Activated CD4-positive, CD25-positive, alpha-beta regulatory T cell treated with anti-CD3 and anti-CD28 coated beads, Interleukin-2, amount 50 U/mL, for 24 hours (primary cell): Measurements from ENCODE around the gene CLBA1.

ENCODE experiments used
- ATAC-seq, 2 donors: fragments of 150-1000 bp; cut with Tn5 transposase; one replicate each; pipeline ENCODE4 v1.10.0; 2021; ENCODE audit warnings: mild to moderate bottlenecking in 1 of 2, moderate library complexity in 1 of 2

Gene CLBA1

DNA sequence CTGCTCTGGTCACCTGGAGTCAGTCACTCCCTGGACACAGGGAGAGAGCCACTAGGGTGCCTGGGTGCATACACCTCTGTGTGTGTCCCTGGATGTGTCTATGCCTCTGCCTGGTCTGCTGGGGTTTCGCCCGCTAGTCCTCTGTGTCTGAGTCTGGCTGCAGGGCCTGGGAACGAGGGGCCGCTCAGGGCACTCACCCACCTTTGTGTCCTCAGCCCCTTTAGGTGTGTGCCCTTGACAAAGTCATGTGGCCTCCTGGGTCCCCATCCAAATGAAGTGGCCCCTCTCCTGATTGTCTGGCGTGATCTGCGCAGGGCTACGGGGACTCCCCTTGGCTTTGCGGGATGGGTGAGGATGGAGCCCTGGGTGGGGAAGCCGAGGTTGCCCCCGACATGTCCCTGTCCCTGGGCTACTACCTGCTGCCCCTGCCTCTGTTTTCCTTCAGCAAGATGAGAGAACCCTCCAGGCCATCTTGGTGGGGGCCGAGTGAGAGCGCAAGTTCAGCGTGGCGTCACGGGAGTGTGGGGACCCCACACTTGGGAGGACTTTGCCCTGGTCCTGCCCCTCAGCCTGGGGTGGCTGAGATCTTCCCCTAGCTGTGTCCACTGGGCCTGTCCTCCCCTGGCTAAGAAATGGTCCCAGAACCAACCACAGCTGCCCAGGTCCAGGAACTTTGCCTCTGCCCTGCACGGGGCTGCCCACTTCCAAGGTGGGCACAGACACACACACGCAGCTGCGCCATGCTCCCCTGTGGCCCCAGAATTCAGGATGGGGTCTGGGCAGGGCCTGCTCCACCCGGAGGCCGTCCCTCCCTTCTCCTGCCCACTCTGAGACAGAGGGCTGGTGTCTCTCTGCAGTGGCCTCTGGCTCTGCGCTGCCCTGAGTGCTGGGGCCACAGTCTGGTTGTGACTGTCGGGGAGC lies 4.7 kb upstream of the CLBA1 start:
- ATAC-seq, result no peak

DNA sequence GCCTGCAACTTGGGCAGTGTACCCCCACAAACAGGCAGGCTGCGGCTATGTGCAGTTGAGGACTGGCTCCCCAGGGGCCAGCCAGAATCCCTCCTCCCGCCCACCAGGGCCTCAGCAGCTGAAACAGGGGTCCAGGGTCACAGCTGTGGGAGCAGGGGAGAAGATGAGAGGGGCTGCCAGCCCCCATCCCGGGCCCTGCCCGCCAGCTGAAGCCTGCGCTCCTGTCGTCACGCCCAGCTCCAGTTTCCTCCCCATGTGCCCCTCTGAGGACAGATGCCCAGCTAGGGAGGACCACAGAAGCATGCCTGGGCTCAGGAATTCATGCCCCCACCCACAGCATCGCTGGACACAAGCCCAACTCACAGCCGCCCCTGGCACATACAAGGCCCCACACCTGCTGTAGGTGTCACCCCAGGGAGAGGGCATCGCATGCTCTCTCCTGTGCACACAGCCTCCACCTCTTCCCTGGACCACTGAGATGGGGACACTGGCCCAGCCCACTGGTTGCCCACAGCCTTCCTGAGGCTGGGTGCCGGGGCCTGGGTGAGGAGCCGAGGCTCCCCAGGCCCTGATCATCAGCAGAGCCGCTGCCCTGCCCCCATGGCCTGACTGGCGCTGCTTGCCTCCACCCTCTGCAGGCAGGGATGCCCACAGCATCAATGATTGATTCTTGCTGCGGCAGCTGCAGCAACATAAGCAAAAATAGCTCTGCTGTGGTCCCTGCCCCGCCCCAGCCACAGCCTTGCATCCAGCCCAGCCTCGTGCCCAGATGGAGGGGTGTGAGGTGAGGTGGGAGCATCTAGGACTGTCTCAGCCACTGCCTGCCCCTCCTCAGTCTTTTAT lies 3.7 kb upstream of the CLBA1 start:
- no peak for ATAC-seq

DNA sequence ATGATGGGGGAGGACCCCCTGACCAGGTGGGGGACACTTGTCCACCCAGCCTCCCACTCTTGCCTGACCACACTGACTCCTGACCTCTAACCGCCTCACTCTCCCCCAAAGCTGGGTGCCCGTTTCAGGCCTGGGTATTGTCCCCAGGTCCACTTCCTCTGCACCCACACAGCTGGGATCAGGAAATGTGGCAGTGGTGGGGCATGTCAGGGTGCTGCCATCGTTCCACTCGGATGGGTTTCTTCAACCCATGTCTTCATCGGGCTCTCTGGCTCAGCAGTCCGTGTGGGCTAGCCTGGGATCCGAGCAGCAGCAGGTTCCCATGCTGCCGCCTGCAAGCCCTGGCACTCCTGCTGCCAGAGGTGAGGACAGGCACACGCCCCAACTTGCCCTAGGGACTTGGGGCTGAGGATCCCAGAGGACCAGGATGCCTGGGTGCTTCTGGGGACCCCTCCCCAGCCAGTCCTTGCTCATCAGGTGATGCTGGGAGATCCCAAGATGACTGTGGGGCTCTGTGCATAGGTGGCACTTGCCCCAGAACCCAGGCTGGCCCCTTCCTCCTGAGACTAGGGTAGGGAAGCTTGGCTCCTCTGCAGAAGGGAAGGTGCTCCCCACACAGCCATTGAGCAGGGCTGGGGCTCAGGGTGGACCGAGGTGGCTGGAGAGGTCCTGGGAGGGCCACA lies 2.9 kb upstream of the CLBA1 start:
- no peak for ATAC-seq

DNA sequence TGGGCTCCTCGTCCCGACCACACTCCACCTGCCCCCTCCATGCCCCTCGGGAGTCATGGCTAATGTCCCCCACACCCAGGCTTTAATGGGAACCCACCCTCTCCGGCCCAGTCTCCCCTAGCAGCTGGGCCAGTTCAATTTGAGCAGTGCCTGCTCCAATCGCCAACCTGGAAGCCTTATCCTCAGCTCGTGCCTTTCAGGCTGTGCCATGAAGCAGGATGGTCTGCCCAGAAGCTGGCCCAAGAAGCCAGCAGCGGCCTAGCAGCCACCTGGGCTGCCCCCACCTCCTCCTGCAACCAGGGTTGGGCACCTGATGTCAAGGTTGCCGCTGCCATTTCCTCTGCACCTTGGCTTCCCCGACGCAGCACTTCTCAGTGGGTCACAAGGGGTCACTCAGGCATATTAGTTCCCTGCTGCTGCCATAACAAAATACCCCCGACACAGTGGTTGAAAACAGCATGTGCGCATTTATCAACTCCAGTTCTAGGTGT lies 2.3 kb upstream of the CLBA1 start:
- ATAC-seq, result no peak

DNA sequence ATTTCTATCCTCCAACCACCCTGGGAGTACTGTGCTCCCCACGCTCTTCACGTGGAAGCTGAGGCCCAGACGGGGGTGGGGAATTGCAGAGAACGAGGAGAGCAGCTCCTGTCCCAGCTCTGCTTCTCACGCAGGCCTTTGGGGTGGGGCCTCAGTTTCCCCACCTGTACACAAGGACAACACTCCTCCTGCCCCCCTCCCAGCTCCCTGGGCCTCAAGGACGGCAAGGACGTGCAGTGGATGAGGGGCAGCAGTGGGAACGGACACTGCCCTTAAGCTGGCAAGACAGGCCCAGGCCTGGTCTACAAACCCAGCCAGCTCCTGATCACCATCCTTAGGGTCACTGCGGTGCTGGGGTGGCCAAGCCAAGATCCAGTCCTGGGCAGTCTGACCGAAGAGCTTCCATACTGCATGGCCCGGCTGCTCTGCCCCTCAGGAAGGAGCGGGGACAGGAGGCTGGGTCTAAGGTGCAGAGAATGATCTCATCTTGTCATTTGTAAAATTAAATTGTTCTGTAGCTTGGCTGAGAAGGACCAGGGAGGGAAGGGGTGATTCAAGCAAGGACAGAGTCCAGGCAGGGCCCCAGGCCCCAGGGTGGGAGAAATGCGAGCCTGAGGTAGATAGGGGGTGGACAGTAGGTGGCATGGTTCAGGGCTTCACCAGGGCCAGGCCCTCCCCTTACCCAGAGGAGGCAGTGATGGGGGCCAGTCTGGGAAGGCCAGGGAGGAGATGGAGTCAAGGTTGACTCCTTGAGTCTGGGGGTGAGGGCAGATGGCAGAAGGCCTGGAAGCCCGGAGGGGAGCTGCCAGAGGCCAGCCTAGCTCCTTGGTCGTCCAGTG lies 1.3 kb upstream of the CLBA1 start:
- no peak for ATAC-seq

DNA sequence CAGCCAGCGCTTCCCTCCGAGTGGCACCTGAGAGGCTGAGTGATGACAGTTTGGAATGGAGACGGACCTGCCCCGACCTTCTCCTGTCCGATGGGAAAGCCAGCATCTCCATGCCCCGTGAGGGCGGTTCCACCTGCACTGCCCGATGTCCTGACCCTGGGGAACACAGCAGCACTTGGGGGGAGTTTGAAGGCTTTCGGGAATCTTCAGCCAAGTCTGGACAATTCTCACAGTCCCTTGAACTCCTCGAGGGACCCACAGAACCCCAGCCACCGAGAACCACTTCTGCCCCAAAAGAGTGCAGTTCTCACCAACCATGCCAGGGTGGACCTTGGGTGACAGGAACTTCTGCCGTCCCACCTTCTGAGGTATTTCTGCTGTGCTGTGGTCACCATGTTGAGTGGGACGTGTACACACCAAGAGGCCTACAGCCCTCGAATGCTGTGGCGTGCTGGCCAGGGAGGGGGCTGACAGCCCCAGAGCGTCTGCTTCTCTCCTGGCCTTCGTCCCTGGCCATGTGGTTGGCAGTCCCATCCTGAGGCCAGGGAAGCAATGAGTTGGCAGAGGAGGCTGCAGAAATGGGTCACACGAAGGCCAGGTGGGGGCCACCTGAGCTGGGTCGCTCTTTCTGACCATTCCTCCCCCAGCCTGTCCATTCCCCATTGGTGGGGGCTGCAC lies 1.0 kb downstream of the CLBA1 start:
- ATAC-seq, result no peak

DNA sequence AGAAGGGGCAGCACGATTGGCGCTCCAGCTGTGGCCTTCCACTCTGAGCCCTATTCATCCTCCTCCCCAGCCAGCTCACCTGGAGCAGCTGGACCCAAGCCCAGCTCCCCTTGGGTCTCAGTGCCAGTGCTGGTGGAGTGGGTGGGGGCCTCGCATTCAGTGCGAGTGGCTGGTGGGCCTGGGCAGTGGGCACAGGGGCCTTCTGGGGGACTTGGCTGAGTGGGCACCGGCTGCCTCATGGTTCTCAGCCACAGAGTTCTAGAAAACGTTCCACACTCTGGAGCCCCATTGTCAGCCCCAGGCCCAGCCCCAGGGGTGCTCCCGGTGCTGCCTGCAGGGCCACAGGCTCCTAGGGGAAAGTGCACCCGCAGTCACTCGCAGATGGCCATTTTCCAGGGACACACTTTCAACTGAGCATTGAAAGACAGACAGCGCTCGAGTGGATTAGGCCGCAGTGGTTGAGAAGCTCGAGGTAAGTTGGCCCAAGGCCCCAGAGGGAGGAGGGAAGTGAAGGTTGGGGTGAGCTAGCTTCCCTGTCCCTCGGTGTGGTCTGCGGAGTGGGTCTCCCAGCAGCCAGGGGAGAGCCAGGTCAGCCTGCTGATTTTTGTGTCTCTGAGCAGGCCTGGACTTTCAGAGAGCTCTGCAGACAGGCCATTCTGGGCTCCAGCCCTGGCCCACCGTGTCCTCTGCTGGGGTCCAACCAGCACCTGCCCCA lies 3.8 kb downstream of the CLBA1 start:
- ATAC-seq, result no peak

DNA sequence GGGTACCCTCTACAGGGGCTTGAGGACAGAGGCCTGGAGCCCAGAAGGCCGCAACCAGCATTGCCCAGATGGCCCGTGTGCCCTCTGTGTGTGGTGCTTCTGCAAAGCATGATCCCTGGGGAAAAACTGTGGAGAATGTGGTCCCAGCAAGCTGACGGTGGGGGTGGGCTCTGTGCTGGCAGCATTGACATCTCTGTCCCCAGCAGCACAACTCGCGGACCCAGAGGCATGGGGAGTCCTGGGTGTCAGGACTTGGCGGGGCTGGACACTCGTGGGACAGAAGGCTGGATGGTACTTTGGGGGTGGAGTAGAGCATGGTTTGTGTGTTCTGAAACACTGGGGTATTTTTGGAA lies 4.3 kb downstream of the CLBA1 start:
- ATAC-seq, result no peak

DNA sequence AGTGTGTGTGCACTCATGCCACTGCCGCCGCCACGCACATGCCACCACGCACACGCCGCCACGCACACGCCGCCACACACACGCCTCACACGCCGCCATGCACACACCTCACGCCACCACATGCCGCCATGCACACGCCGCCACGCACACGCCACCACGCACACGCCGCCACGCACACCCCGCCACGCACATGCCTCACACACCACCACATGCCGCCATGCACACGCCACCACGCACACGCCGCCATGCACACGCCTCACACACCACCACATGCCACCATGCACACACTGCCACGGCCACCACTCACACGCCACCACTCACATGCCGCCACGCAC lies 6.3 kb downstream of the CLBA1 start:
- ATAC-seq, result no peak

DNA sequence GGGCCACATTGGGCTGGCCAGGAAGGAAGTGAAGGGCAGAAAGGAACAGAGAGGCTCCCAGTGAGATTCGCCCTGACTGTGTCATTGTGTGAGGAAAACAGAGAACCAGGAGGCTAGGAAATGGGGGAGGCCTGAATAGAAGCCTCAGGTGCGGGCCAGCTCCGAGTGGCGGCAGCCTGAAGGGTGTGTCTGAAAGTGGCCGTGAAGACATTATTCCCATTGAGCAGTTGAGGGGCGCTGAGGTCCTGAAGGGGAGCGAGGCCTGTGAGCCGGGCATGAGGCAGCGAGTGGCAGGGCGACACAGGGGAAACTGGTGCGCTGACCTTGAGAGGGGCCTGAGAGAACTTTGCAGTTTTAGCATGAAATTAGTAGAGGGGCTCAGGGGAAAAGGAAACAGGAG lies 6.9 kb downstream of the CLBA1 start:
- no peak for ATAC-seq

DNA sequence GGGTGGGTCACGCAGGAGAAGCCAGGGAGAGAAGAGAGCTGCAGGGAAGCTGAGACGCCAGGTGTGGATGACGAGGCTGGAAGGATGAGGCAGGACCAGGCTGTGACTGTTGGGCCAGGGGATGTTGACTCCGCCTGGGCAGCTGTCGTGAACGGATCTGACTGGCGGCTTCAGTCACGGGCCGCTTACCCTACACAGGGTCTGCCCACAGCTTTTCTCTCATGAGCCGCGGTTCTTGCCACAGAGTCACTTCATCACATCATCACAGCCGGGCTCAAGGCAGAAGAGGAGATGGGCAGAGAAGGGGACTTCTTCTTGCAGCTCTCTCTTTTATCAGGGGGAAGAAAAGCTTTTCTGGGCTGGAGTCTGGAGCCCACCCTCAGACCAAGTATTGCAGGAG lies 7.7 kb downstream of the CLBA1 start:
- no peak for ATAC-seq

DNA sequence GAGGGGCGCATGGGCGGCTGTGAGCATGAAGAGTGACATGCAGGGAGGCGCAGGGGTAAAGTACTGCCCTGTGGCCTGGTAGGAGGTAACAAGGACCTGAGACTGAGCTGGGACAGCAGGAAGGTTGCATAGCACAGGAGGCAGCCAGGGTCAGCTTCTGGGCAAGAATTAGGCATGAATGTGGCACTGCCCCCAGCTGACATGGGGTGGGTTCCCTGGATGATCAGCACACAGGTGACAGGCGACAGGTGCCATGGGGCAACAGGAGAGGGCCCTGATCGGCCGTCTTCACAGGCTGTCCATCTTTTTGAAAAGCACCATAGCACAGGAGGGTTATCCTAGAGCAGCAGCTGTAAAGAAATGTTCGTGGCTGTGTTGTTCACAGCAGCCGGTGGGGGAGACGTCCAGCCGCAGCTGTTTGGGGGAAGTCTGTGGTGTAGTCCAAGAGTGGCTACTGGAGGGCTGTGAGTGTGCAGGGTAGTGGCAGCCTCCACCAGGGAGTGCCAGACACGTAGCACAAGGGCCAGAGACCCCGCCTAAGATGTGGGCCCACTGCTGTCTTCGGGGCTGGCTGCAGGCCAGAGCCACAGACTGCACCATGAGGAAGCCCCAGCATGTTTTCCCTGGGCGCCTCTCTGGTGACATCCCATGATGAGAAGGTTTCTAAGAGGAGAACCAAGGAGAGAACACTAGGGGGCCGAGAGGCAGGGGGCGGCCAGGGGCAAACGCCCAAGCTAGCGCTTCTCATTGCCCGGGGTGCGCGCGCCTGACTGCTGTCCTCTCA lies 8.4 kb downstream of the CLBA1 start:
- ATAC-seq, result no peak

DNA sequence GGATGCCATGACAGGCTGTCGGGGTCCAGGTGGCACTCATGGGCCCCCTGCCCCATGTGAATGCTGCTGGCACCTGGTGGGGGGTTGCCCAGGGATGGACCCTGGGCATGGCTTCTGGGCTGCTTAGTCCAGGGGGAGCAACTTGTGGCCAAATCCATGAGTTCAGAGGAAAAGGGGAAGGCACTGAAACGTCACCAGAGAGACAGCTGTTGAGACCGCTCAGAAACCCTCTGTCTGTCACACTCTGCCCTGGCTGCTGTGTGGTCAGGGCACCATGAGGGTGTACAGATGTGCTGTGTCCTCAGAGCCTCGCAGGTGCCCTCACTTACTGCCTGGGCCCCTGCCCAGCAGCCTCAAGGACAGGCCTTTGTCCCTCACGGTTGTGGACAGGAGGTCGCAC lies 9.4 kb downstream of the CLBA1 start:
- no peak for ATAC-seq

DNA sequence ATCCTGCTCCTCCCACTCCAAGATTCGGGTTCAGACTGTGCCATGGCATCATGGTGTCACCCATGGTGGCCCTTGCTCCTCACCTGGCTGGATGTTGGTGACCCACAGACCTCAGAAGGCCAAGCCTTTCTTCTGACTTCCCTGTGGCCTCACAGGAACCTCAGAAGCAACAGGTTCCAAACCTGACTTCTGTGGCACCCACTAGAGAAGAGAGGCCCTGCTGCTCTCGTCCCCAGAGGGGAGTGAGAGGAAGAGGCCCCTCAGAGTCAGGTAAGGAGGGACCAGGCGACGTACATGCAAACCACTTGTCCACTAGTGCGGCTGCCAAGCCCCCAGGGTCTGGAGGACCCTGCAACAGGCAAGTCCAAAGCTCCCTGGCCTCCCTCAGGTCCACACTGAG lies 10.4 kb downstream of the CLBA1 start:
- no peak for ATAC-seq

DNA sequence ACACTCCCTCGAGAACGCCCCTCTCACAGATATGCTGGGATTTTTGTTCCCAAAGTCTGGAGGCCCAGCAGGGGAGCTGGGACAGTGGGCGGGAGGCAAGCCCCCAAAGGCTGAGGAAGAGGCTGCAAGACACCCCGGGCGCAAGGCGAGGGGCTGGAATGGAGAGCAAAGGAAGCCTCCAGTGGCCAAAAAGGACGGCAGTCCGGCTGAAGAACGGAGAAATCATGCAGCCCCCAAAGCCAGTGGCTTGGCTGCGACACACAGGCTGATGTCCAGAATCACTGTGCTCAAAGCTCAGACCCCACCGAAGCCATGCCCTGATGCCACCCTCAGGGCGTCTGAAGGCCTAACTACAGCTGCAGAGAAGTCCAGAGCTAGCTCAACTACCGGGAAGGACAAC lies 10.9 kb downstream of the CLBA1 start:
- no peak for ATAC-seq

DNA sequence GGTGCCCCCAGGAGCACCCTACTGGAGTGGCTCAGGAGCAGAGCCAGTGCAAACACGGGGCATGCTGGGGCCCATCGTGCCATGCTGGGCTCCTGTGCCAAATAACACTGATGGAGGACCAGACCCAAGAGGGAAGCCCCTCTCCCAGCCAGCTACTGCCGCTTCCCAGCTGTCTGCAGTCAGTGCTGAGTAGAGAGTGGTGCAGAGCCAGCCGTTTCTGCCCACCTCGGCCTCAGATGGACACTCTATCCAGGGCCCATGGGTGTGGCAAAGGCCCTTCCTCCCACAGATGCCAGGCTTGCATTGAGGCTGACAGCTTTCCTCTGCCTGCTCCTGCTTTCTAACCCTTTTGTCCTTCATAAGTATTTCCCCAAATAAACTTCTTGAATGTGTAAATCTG lies 13.2 kb downstream of the CLBA1 start:
- ATAC-seq, result no peak

DNA sequence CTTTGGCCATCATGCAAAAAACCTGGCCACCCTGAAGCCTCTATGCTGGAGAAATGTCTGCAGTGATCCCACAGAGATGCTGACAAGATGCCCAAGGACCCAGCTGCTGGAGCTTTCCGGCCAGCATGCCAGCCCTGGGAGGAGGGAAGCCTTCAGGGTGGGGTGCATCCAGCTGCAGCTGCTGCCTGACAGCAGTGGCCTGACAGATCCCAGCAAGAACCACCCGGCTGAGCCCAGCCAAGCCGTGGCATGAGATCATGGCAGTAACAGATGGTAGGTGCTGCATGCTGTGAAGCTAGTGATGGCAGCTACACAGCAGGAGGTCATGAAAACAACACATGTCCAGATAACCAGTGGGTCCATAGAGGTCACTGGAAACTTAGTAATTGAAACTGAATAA lies 13.8 kb downstream of the CLBA1 start:
- ATAC-seq, result no peak

DNA sequence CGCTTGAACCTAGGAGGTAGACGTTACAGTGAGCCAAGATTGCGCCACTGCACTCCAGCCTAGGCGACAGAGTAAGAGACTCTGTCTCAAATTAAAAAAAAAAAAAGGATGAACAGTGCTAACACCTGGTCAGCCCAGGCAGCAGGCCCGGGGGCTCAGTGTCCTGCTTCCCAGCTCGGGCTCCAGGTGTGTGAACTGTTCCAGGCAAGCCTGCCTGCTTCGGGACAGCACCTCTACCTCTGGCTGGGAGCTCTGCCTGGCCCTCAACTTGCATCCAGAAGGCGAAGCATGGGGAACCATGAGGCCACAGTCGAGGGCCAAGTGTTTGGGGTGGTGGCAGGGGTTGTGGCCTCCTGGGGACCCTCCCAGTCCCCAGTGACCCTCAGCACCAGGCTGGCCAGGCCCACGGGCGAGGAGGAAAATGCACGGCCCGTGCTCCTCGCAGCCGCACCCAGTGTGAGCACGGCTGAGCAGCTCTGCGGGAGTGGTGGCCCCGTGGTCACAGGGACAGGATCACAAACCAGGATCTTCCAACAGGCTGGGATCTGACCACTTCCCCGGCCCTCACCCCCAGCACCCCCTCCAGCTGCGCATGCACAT lies 19.8 kb downstream of the CLBA1 start:
- no peak for ATAC-seq

DNA sequence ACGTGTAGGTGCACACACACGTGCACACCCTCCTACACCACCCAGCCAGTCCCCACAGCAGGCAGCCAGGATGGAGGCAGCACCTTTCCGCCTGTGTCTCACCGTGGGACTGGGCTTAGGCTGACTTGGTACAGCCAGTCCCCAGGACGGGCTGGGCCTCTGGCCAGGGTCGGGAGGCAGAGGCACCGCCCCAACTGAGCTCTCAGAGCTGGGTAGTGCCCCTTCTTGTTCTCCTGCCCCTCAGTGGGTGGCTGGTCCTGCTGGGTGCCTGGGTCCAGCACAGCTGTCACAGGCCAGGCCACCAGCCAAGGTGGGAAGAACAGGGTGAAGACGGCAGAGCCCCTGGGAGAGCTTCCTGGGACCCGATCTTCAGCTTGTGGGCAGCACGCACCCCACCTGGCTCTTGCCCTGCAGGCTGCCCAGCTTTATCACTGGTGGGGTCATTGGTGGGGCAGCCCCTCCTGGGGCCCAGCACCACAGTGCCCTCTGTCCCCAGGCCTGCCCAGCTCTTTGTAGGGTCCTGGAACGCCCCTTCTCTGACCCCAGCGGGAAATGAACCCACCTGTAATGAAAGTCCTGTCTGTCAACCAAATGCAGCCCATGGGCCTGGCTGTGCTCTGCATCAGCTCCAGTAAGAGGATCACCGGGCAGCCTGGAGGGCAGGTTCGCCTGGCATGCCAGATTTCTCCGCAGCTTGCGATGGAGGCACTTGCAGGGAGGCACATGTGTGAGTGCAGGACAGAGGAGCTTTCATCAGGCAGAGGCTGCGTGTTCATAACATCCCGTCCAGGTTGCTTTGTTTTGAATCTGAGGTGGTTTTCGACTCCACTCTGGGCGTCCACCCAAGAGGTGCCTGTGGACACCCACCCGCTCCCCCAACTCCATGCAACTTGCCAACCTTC lies 20.6 kb downstream of the CLBA1 start:
- no peak for ATAC-seq
